Stimulated activated CD4-positive, alpha-beta T cell treated with anti-CD3 and anti-CD28 coated beads, Interleukin-12 subunit alpha, Interleukin-12 subunit beta, amount 100 ng/mL, for 24 hours (primary cell): ENCODE measurements around the gene BMP10.
"Not testable (repeated sequence)": the region's sequence is repeated elsewhere in the genome, so short reads cannot be mapped to it uniquely, and the experiment has no call there.

Experiments
- DNase-seq, 2 experiments: peaks; one replicate each; pipeline ENCODE4 v3.0.0-alpha.2; 2020; ENCODE audit warnings: low read depth in 2 of 2

BMP10 gene

GRCh38 chr2:68895981-68896380 is 24.8 kb upstream of the BMP10 start:
- not testable (repeated sequence) for DNase-seq

- DNase-seq = no peak
Observed at GRCh38 chr2:68889500-68889899, 18.3 kb upstream of the BMP10 start.

- DNase-seq = no peak
Observed at GRCh38 chr2:68889021-68889420, 17.8 kb upstream of the BMP10 start.

GRCh38 chr2:68888038-68888704 is 17.0 kb upstream of the BMP10 start:
- DNase-seq = no peak

- no peak for DNase-seq
Observed at GRCh38 chr2:68885811-68886075, 14.5 kb upstream of the BMP10 start.

- no peak for DNase-seq
Observed at GRCh38 chr2:68885074-68885810, 14.0 kb upstream of the BMP10 start.

GRCh38 chr2:68880213-68880612 is 9.0 kb upstream of the BMP10 start:
- no peak for DNase-seq

- DNase-seq = no peak
Observed at GRCh38 chr2:68879296-68879695, 8.1 kb upstream of the BMP10 start.

GRCh38 chr2:68878753-68879152 is 7.6 kb upstream of the BMP10 start:
- no peak for DNase-seq

- no peak for DNase-seq
Observed at GRCh38 chr2:68878071-68878711, 7.0 kb upstream of the BMP10 start.

- DNase-seq = no peak
Observed at GRCh38 chr2:68877079-68877772, 6.0 kb upstream of the BMP10 start.

- no peak for DNase-seq
Observed at GRCh38 chr2:68870215-68870614, 982 bp downstream of the BMP10 start.

- no peak for DNase-seq
Observed at GRCh38 chr2:68865108-68865507, 6.1 kb downstream of the BMP10 start.

GRCh38 chr2:68863996-68864395 is 7.2 kb downstream of the BMP10 start:
- no peak for DNase-seq

GRCh38 chr2:68862889-68863288 is 8.3 kb downstream of the BMP10 start:
- no peak for DNase-seq

- no peak for DNase-seq
Observed at GRCh38 chr2:68861330-68861729, 9.9 kb downstream of the BMP10 start.

GRCh38 chr2:68860111-68860510 is 11.1 kb downstream of the BMP10 start:
- no peak for DNase-seq

- DNase-seq = no peak
Observed at GRCh38 chr2:68857855-68858456, 13.2 kb downstream of the BMP10 start.

- DNase-seq = no peak
Observed at GRCh38 chr2:68857202-68857845, 13.9 kb downstream of the BMP10 start.

GRCh38 chr2:68855550-68855949 is 15.6 kb downstream of the BMP10 start:
- no peak for DNase-seq

GRCh38 chr2:68854476-68854875 is 16.7 kb downstream of the BMP10 start:
- no peak for DNase-seq

GRCh38 chr2:68853915-68854314 is 17.3 kb downstream of the BMP10 start:
- DNase-seq = no peak
